ENCODE results near the gene MCTP1. TPM values are rescaled to one million over a fixed set of nuclear protein-coding genes. Genes with fewer than 3 reads are reported as not detected.

MCTP1 gene
- total and polyA plus RNA-seq, 2 of the 8 experiments (the other 6 are each of a cell fraction or from before 2014, with no cell fraction given) = 0.56 to 3.4 TPM

DNA sequence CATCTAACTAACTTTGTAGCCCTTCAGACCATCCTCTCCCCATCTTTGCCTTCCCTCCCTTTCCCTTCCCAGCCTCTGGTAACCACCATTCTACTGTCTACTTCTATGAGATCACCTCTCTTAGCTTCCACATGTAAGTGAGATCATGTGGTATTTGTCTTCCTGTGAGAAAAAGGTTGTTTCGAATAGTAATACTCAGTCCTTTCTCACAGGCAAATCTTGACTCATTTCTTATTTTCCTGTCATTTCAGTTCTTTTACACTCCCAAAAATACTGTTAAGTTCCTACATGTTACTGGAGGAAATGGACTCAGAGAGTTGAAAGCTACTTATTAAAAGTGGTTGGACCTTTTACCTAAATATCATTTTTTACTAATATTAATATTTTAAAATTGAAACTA is 584.3 kb downstream of the MCTP1 start (continued):
- TF ChIP-seq, protein P1, sequence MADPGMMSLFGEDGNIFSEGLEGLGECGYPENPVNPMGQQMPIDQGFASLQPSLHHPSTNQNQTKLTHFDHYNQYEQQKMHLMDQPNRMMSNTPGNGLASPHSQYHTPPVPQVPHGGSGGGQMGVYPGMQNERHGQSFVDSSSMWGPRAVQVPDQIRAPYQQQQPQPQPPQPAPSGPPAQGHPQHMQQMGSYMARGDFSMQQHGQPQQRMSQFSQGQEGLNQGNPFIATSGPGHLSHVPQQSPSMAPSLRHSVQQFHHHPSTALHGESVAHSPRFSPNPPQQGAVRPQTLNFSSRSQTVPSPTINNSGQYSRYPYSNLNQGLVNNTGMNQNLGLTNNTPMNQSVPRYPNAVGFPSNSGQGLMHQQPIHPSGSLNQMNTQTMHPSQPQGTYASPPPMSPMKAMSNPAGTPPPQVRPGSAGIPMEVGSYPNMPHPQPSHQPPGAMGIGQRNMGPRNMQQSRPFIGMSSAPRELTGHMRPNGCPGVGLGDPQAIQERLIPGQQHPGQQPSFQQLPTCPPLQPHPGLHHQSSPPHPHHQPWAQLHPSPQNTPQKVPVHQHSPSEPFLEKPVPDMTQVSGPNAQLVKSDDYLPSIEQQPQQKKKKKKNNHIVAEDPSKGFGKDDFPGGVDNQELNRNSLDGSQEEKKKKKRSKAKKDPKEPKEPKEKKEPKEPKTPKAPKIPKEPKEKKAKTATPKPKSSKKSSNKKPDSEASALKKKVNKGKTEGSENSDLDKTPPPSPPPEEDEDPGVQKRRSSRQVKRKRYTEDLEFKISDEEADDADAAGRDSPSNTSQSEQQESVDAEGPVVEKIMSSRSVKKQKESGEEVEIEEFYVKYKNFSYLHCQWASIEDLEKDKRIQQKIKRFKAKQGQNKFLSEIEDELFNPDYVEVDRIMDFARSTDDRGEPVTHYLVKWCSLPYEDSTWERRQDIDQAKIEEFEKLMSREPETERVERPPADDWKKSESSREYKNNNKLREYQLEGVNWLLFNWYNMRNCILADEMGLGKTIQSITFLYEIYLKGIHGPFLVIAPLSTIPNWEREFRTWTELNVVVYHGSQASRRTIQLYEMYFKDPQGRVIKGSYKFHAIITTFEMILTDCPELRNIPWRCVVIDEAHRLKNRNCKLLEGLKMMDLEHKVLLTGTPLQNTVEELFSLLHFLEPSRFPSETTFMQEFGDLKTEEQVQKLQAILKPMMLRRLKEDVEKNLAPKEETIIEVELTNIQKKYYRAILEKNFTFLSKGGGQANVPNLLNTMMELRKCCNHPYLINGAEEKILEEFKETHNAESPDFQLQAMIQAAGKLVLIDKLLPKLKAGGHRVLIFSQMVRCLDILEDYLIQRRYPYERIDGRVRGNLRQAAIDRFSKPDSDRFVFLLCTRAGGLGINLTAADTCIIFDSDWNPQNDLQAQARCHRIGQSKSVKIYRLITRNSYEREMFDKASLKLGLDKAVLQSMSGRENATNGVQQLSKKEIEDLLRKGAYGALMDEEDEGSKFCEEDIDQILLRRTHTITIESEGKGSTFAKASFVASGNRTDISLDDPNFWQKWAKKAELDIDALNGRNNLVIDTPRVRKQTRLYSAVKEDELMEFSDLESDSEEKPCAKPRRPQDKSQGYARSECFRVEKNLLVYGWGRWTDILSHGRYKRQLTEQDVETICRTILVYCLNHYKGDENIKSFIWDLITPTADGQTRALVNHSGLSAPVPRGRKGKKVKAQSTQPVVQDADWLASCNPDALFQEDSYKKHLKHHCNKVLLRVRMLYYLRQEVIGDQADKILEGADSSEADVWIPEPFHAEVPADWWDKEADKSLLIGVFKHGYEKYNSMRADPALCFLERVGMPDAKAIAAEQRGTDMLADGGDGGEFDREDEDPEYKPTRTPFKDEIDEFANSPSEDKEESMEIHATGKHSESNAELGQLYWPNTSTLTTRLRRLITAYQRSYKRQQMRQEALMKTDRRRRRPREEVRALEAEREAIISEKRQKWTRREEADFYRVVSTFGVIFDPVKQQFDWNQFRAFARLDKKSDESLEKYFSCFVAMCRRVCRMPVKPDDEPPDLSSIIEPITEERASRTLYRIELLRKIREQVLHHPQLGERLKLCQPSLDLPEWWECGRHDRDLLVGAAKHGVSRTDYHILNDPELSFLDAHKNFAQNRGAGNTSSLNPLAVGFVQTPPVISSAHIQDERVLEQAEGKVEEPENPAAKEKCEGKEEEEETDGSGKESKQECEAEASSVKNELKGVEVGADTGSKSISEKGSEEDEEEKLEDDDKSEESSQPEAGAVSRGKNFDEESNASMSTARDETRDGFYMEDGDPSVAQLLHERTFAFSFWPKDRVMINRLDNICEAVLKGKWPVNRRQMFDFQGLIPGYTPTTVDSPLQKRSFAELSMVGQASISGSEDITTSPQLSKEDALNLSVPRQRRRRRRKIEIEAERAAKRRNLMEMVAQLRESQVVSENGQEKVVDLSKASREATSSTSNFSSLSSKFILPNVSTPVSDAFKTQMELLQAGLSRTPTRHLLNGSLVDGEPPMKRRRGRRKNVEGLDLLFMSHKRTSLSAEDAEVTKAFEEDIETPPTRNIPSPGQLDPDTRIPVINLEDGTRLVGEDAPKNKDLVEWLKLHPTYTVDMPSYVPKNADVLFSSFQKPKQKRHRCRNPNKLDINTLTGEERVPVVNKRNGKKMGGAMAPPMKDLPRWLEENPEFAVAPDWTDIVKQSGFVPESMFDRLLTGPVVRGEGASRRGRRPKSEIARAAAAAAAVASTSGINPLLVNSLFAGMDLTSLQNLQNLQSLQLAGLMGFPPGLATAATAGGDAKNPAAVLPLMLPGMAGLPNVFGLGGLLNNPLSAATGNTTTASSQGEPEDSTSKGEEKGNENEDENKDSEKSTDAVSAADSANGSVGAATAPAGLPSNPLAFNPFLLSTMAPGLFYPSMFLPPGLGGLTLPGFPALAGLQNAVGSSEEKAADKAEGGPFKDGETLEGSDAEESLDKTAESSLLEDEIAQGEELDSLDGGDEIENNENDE (IDR thresholded peaks at IDR 0.05; ENCODE audit: insufficient replicate concordance, low read length) = no peak
- TF ChIP-seq POU5F1 (IDR thresholded peaks at IDR 0.05; ENCODE audit: low read depth, low read length) = no peak

All from H1 (cell line).